ENCODE results near the gene EXOSC7. TPM values are rescaled to one million over a fixed set of nuclear protein-coding genes. Genes with fewer than 3 reads are reported as not detected.

The EXOSC7 gene
- total RNA-seq, 2 experiments from 2014 or later, result 28.1 to 28.4 TPM

- H3K9me3 Mint-ChIP-seq, result no peaks in the 10 kb centered on the region
- Histone ChIP-seq H3K4me3 (ENCODE audit: low read length) (no peak overlapping the region), H3K27me3 (ENCODE audit: control insufficient read depth in 1 of 2, insufficient read depth in 2 of 2, low read length in 2 of 2) (no peaks in the 10 kb centered on the region), H3K4me1 (ENCODE audit: insufficient read depth, low read length) (no peaks in the 10 kb centered on the region), H3K9me3 (ENCODE audit: control insufficient read depth in 1 of 2, insufficient read depth in 1 of 2, low read length in 2 of 2) (no peaks in the 10 kb centered on the region), H3K36me3 (ENCODE audit: insufficient read depth, low read length) (no peaks in the 10 kb centered on the region), H3K27ac (ENCODE audit: low read depth in 1 of 2, low read length in 2 of 2) (no peak overlapping the region)
- no peak for TF ChIP-seq CTCF (IDR thresholded peaks at IDR 0.05)
- no peaks in the 10 kb centered on the region for H3K4me1 Mint-ChIP-seq (ENCODE audit: low read depth)
- no peaks in the 10 kb centered on the region for H3K36me3 Mint-ChIP-seq (ENCODE audit: low read depth)
- ChIA-PET POLR2A (no interaction called here), CTCF (interaction anchor here (0.6 kb wide), 1 partner anchor 455 kb away, joined by 3 read pairs; no protein-coding TSS in a partner anchor)
- no peak overlapping the region for H3K4me3 Mint-ChIP-seq
- DNase-seq, result no peak
- no peak for ATAC-seq (ENCODE audit: poor library complexity)
- H3K27ac Mint-ChIP-seq, result no peak overlapping the region
- no peaks in the 10 kb centered on the region for H3K27me3 Mint-ChIP-seq
- intact Hi-C loops (cut with DNase I, micrococcal nuclease), result no loop called here
These were observed 80.7 kb downstream of the EXOSC7 start for GRCh38 chr3:45056608-45057301.

- Mint-ChIP-seq H3K9me3 (no peaks in the 10 kb centered on the region), H3K4me1 (ENCODE audit: low read depth) (no peaks in the 10 kb centered on the region), H3K27me3 (no peaks in the 10 kb centered on the region), H3K27ac (no peak overlapping the region), H3K4me3 (no peak overlapping the region), H3K36me3 (ENCODE audit: low read depth) (no peaks in the 10 kb centered on the region)
- POLR2A ChIA-PET, result no interaction called here
- no peak overlapping the region for H3K4me3 ChIP-seq (ENCODE audit: low read length)
- H3K27ac ChIP-seq (ENCODE audit: low read depth in 1 of 2, low read length in 2 of 2), result no peak overlapping the region
- TF ChIP-seq CTCF (IDR thresholded peaks at IDR 0.05), result no peak
- no peaks in the 10 kb centered on the region for H3K27me3 ChIP-seq (ENCODE audit: control insufficient read depth in 1 of 2, insufficient read depth in 2 of 2, low read length in 2 of 2)
- no peaks in the 10 kb centered on the region for H3K36me3 ChIP-seq (ENCODE audit: insufficient read depth, low read length)
- CTCF ChIA-PET, result no interaction called here
- no peak for DNase-seq
- ATAC-seq (ENCODE audit: poor library complexity), result no peak
- no peaks in the 10 kb centered on the region for H3K9me3 ChIP-seq (ENCODE audit: control insufficient read depth in 1 of 2, insufficient read depth in 1 of 2, low read length in 2 of 2)
- intact Hi-C loops (cut with DNase I, micrococcal nuclease), result no loop called here
- no peaks in the 10 kb centered on the region for H3K4me1 ChIP-seq (ENCODE audit: insufficient read depth, low read length)
These were observed 81.5 kb downstream of the EXOSC7 start for GRCh38 chr3:45057557-45057956.

GRCh38 chr3:45059132-45059531 lies 83.1 kb downstream of the EXOSC7 start:
- Histone ChIP-seq H3K4me1 (ENCODE audit: insufficient read depth, low read length) (no peaks in the 10 kb centered on the region), H3K4me3 (ENCODE audit: low read length) (no peak overlapping the region), H3K9me3 (ENCODE audit: control insufficient read depth in 1 of 2, insufficient read depth in 1 of 2, low read length in 2 of 2) (no peaks in the 10 kb centered on the region), H3K27ac (ENCODE audit: low read depth in 1 of 2, low read length in 2 of 2) (no peak overlapping the region), H3K27me3 (ENCODE audit: control insufficient read depth in 1 of 2, insufficient read depth in 2 of 2, low read length in 2 of 2) (no peaks in the 10 kb centered on the region), H3K36me3 (ENCODE audit: insufficient read depth, low read length) (no peaks in the 10 kb centered on the region)
- intact Hi-C loops (cut with DNase I, micrococcal nuclease), result no loop called here
- ChIA-PET POLR2A (no interaction called here), CTCF (no interaction called here)
- no peak for TF ChIP-seq CTCF (IDR thresholded peaks at IDR 0.05)
- no peaks in the 10 kb centered on the region for H3K27me3 Mint-ChIP-seq
- H3K4me1 Mint-ChIP-seq (ENCODE audit: low read depth), result no peaks in the 10 kb centered on the region
- no peak overlapping the region for H3K4me3 Mint-ChIP-seq
- DNase-seq (no peak), ATAC-seq (ENCODE audit: poor library complexity) (no peak)
- no peak overlapping the region for H3K27ac Mint-ChIP-seq
- no peaks in the 10 kb centered on the region for H3K9me3 Mint-ChIP-seq
- H3K36me3 Mint-ChIP-seq (ENCODE audit: low read depth), result no peaks in the 10 kb centered on the region
